GM12878 (cell line): ENCODE results near the gene THY1. TPM values are rescaled to one million over a fixed set of nuclear protein-coding genes. Genes with fewer than 3 reads are reported as not detected.

ENCODE experiments used
- CBFB ChIP-seq: IDR thresholded peaks from 2 replicates; pipeline ENCODE4 v1.6.1; 2016; ENCODE audit warnings: antibody characterized with exemption, low read depth
- CEBPB ChIP-seq, 2 experiments: fragments of 150-350 bp in 1 of 2; IDR thresholded peaks; 2 replicates each; pipeline ENCODE4 v1.6.1; 2012 to 2014; ENCODE audit warnings: low read depth in 2 of 2, low read length in 2 of 2, borderline replicate concordance in 1 of 2, inconsistent platforms in 1 of 2
- CHD1 ChIP-seq: IDR thresholded peaks from 2 replicates; pipeline ENCODE4 v1.6.1; 2012; ENCODE audit warnings: low read depth, low read length, improper control_type of control experiment
- IKZF2 ChIP-seq, 2 experiments: fragments of 450-650 bp; IDR thresholded peaks; 2 replicates each; pipeline ENCODE4 v1.6.1; 2017; ENCODE audit warnings: mild to moderate bottlenecking in 2 of 2, moderate library complexity in 2 of 2
- RBBP5 ChIP-seq: fragments of 200-600 bp; sonication (generic); conservative IDR thresholded peaks from 2 replicates; pipeline ENCODE4 v1.6.1; 2016
- SREBF2 ChIP-seq: IDR thresholded peaks from 2 replicates; pipeline ENCODE4 v1.6.1; 2012; ENCODE audit warnings: mild to moderate bottlenecking, low read length
- ZBTB4 ChIP-seq: fragments of 450-650 bp; formaldehyde crosslinking; IDR thresholded peaks from 2 replicates; pipeline ENCODE4 v1.4.0; 2022; ENCODE audit warnings: mild to moderate bottlenecking, moderate library complexity
- polyA plus RNA-seq, 11 experiments: library from polyadenylated mRNA; depleted of rRNA in 4 of 11; unstranded in 6 of 11; stranded (reverse) in 5 of 11; fragments of >200 nt; fragmentation: Nextera tagmentation in 4 of 11; fragmentation: Illumina TruSeq in 1 of 11; extraction: Ambion mirVana in 4 of 11; extraction: Trizol in 1 of 11; gene quantifications; 1 replicate in 1 of 11; 2 replicates in 10 of 11; pipeline versions ENCODE4 v1.2.1 to v1.2.3, GENCODE V29; 2011 to 2016; ENCODE audit warnings: inconsistent platforms in 2 of 11, missing spikeins in 2 of 11, low read depth in 1 of 11
- total RNA-seq, 4 experiments: library from RNA; depleted of rRNA in 3 of 4; stranded (reverse); fragments of >200 nt in 3 of 4; fragmentation: Illumina TruSeq in 1 of 4; extraction: Trizol in 1 of 4; gene quantifications; 2 replicates each; pipeline versions ENCODE4 v1.2.1 to v1.2.3, GENCODE V29; 2013 to 2021
- TF ChIP-seq, protein P1 (sequence below): fragments of 150-350 bp; IDR thresholded peaks from 2 replicates; pipeline ENCODE4 v1.6.1; 2014; ENCODE audit warnings: mild to moderate bottlenecking, low read depth, low read length

Gene THY1
- total and polyA plus RNA-seq, 10 of the 15 experiments (the other 5 are each of a cell fraction or from before 2014, with no cell fraction given) = 0.86 to 20.1 (median 3.2) TPM

- no peak for TF ChIP-seq ZBTB4 (CRISPR knock-in tag)
- TF ChIP-seq IKZF2 (IDR thresholded peaks at IDR 0.05) = no peak
- no peak for TF ChIP-seq CEBPB (IDR thresholded peaks at IDR 0.05; ENCODE audit: borderline replicate concordance in 1 of 2, low read depth in 2 of 2, low read length in 2 of 2)
- TF ChIP-seq RBBP5 = no peak
- no peak for TF ChIP-seq CBFB
- TF ChIP-seq, protein P1, sequence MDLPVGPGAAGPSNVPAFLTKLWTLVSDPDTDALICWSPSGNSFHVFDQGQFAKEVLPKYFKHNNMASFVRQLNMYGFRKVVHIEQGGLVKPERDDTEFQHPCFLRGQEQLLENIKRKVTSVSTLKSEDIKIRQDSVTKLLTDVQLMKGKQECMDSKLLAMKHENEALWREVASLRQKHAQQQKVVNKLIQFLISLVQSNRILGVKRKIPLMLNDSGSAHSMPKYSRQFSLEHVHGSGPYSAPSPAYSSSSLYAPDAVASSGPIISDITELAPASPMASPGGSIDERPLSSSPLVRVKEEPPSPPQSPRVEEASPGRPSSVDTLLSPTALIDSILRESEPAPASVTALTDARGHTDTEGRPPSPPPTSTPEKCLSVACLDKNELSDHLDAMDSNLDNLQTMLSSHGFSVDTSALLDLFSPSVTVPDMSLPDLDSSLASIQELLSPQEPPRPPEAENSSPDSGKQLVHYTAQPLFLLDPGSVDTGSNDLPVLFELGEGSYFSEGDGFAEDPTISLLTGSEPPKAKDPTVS = no peak
- no peak for TF ChIP-seq SREBF2
- TF ChIP-seq CHD1 = no peak
- TF ChIP-seq, all 136 proteins: peak for 0
Observed at GRCh38 chr11:119423509-119424254, 710 bp upstream of the THY1 start (continued).
